Stimulated activated CD8-positive, alpha-beta memory T cell treated with anti-CD3 and anti-CD28 coated beads, Interleukin-15, amount 100 ng/mL, for 48 hours (primary cell): ENCODE data around the gene RAB11B.
"Not testable (repeated sequence)": the region's sequence is repeated elsewhere in the genome, so short reads cannot be mapped to it uniquely, and the experiment has no call there.

Source experiments
- DNase-seq, 2 donors: peaks; one replicate each; pipeline ENCODE4 v3.0.0-alpha.2; 2020; ENCODE audit warnings: low read depth in 2 of 2

RAB11B gene

GRCh38 chr19:8393871-8394250 lies 3.7 kb downstream of the RAB11B start:
- DNase-seq, result no peak

GRCh38 chr19:8395621-8396082 lies 5.5 kb downstream of the RAB11B start:
- DNase-seq, result no peak

GRCh38 chr19:8396185-8396562 lies 6.0 kb downstream of the RAB11B start:
- no peak for DNase-seq

GRCh38 chr19:8396563-8397203 lies 6.5 kb downstream of the RAB11B start:
- DNase-seq, result peak; percentile 45 to 49

GRCh38 chr19:8397271-8397670 lies 7.1 kb downstream of the RAB11B start:
- no peak for DNase-seq

- no peak for DNase-seq
Measured at GRCh38 chr19:8397746-8398310, 7.7 kb downstream of the RAB11B start.

- no peak for DNase-seq
Measured at GRCh38 chr19:8398311-8398771, 8.2 kb downstream of the RAB11B start.

- no peak for DNase-seq
Measured at GRCh38 chr19:8399681-8400188, 9.6 kb downstream of the RAB11B start.

GRCh38 chr19:8401981-8402411 lies 11.8 kb downstream of the RAB11B start:
- no peak for DNase-seq

- no peak for DNase-seq
Measured at GRCh38 chr19:8403098-8403819, 13.1 kb downstream of the RAB11B start.

- no peak for DNase-seq
Measured at GRCh38 chr19:8403820-8404109, 13.6 kb downstream of the RAB11B start.

- DNase-seq, result no peak
Measured at GRCh38 chr19:8404391-8405151, 14.4 kb downstream of the RAB11B start.

- not testable (repeated sequence) for DNase-seq
Measured at GRCh38 chr19:8410718-8411117, 20.6 kb downstream of the RAB11B start.

GRCh38 chr19:8412783-8413628 lies 22.8 kb downstream of the RAB11B start, which contains the start of gene MARCHF2:
Gene MARCHF2 (plus strand): TSS chr19:8413305. CDS start chr19:8421841, 8,536 bp downstream.
- peak; percentile 93 to 95 for DNase-seq

GRCh38 chr19:8413629-8413995 lies 23.5 kb downstream of the RAB11B start:
- no peak for DNase-seq

GRCh38 chr19:8416796-8417195 lies 26.6 kb downstream of the RAB11B start:
- no peak for DNase-seq

- no peak for DNase-seq
Measured at GRCh38 chr19:8421484-8422461, 31.6 kb downstream of the RAB11B start.

GRCh38 chr19:8423817-8424223 lies 33.7 kb downstream of the RAB11B start:
- no peak for DNase-seq

GRCh38 chr19:8425331-8425730 lies 35.2 kb downstream of the RAB11B start:
- DNase-seq, result not testable (repeated sequence)

- no peak for DNase-seq
Measured at GRCh38 chr19:8426283-8426682, 36.1 kb downstream of the RAB11B start.
